ENCODE measurements around the gene KCP.

KCP gene

DNA sequence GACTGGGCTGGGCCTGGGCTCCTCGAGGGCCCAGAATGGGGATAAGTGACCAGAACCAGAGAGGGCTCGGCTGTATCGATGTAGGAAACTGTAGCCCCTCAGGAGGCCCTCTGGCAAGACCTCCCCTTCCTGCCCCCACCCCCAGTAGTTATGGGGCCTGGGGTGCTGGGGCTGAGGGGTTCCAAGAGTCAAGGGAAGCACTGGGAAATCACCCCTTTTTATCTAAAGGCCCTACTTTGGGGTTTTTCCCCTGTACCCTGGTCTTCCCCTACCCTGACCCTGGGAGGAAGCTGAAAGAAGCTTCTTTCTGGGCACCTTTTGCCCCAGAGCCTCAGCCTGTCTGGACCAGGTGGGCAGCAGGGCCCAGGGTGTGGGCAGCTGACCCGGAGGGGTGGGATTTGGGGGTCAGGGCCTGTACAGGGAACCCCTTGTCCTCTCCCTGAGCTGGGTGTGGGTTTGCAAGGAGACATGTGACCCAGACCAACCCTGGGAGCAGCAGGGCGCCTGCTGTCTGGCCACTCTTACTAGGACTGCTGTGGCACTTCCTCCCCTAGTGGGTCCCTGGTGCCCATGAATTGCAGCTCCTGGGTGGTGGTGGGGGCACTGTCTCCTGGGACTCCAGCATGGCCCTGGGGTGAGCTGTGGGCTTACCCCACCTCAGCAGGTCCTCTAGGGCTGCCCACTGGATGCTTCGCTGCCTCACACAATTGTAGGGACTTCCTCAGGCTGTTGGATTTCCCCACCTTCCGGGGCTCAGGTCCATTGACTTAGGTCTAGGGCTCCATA is 28.8 kb upstream of the KCP start:
- DNase-seq (ENCODE audit: low read depth in 2 of 3, low spot score in 1 of 3) = no peak

DNA sequence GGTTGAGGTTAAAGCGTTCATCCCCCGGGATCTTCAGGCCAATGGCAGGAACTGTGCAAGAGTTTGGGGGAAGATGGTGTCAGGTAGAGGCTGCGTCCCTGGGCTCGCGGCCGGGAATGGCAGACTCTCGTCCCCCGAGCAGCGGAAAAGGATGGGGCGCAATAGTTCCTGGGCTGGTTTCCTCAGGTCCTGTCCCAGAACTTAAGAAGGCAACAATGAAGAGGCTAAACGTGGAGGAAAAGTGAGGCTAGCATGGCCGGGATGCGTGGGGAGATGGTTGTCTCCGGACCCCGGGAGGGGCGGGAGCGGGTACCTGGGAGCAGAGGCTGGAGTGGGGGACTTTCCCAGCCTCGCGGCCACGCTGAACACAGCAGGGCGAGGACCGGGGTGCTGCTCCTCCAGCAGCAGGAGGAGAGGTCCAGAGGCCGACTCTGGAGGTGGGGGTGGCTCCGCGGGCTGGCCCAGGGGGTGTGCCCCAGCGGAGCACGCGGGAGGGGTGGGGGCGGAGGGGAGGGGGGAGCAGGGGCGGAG is 28.1 kb upstream of the KCP start:
- DNase-seq (ENCODE audit: low read depth in 2 of 3, low spot score in 1 of 3) = peak in 1 of 3 donors; percentile 16

DNA sequence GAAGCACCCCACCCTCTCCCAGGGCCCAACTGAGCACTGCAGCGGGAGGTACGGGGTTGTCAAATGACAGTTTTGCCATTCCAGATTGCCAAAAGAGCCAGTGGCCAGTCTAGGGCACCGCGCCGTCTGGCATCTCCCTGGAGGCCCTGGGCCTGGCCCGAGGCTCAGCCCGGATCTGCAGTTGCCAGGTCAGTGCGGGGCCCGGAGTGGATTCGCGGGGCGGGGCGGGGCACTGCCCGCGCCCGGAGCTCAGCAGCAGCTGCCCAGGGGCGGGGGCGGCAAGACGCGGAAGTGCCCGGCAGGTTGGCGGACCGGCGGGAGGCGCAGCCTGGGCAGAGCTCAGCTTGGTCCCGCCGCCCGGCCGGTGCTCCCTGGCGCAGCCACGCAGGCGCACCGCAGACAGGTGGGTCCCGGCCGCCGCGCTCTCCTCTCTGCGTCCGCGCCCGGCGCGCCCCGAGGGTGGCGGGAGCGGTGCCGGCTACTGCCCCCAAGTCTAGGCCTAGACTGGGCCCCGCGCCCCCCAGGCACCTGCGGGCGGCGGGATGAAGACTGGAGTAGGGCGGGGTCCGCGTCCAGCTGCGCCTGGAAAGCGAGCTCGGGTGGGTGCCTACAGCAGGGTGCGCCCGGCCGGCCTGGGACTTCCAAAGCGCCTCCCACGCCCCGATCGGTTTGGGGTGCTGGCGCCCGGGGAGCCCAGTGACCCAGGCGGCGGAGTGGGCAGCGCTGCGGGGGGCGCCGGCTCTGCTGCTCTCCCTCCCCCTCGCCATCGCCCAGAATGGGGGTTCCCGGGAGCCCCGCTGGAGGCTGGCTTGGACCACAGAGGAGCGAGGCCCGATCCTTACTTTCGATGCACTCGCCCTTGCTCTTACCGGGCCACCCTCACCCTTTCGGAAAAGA is 27.4 kb upstream of the KCP start, which contains the start of gene IRF5:
Gene IRF5, plus strand, starts transcription at position 281 of the 897 bp plus-strand sequence. CDS start 4,155 bp downstream, outside the sequence.
- no peak for DNase-seq (ENCODE audit: low read depth in 2 of 3, low spot score in 1 of 3)

DNA sequence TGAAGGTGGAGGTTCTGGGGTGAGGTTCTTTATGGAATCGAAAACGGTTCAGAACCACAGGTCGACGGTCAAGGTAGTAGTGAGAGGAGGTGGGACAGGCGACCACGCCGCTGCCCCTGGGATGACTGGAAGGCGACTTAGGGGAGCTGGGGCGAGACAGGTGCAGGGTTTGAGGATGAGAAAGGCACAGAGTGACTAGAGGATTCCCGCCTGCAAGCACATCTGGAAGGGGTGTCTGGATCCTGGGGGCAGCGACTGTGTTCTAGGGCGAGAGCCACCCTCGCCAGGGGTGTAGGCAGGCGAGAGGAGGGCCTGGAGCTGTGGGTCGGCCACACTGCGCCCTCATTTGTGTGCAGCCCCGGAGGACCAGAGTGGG is 26.8 kb upstream of the KCP start:
- DNase-seq (ENCODE audit: low read depth in 2 of 3, low spot score in 1 of 3) = no peak

DNA sequence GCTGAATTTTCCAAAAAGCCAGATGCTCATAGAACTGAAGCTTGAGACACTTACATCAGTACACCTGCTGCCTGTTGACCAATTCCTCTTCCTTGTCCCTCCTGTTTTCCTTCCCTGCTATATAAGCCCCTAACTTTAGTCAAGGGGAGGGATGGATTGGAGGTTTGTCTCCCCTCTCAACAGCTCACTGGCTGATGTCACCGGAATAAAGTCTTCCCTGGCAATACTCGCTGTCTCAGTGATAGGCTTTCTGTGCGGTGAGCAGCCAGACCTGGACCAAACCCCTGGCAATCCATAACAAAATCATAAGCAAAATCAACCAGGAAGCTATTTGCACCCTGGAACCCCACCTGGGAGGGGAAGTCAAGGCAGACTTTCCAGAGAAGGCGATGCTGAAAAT is 26.3 kb upstream of the KCP start:
- DNase-seq (ENCODE audit: low read depth in 2 of 3, low spot score in 1 of 3) = no peak

DNA sequence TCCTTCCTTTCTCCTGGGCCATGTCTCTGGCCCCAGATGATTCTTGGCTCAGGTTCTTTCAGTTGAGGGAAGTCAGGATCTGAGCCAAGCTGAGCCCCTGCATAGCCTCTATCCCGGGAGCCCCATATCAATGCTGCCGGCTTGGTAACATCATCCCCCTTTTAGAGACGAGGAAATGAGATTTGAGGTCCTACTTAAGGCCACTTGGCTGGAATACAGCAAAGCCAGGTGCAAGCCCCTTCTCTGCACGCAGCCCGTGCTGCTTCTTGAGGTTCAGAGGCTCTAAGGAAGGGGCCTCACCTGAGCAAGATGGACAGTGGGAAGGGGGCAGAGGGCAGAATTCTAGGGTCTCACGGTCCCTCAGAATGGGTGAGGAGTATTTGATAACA is 24.8 kb upstream of the KCP start:
- no peak for DNase-seq (ENCODE audit: low read depth in 2 of 3, low spot score in 1 of 3)

DNA sequence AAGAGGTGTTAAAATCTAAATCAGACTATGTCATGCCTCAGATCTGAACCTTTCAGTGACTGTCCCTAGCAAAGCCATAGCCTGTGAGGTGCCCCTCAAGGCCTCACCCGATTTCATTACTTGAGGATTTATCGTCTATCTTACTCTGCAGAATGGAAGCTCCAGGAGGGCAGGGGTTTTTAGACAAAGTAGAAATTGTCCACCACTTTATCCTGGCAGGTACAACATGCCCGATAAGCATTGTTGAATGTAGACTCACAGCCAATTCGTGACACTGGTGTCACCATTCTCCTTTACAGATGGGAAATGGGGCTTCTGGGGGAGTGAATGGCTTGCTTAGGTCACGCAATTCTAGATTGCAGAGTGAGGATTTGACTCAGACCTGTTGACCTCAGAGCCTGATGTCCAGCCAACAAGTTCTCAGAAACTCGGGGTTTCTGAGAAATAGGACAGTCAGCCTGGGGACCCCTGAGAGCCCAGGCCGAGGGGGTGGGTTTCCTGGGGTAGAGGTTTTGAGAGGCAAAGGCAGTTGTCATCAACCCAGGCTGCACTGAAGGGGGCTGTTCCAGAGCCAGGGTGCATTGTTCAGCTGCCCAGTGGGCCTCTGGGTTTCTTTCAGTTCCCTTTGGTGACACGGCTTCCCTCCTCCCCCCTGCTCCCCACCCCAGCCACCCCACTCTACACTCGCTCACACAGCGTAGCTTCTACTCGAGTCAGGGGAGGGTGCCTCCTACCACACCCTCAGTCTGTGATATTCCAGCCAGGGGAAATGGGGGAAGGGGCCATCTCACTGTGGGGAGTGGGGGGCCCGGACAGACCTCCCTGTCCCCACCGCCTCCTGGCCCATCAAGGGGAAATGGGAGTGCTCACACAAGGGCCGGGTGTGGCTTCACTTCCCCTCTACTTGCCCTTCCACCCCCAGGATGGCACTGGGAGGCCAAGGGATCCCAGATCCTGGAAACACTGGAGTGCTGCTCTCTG is 24.1 kb upstream of the KCP start:
- no peak for DNase-seq (ENCODE audit: low read depth in 2 of 3, low spot score in 1 of 3)

DNA sequence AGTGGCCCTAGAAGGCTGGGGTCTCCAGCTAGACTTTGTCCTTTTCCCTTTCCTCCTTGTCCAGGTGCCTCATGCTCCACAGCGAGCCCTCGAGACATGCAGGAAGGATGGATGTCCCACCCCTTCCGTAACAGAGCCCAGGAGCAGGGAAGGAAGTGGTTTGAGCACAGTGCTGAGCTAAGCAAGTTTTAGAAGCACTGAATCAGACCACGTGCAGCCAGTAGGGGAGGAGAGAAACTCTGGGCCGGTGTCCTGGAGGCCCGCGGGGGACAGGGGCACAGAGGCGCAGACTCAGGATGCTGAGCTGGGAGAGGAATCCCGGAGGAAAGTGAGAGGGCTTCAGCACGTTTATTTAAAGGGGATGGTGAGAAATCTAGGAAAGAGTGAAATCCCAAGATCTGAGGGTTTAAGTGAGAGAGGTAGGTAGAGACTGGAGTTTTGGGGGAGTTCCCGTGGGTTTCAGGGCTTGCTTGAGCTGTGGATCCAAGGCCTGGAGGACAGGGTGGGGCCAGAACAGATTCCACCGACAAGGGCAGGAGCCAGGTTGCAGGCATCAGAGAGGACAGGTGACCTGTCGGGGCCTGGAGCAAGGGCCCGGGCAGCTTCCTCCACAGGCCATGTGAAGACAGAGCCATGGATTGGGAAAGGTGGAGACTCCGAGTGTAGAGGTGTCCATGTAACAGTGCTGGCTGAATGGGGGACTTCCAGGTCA is 22.8 kb upstream of the KCP start:
- DNase-seq (ENCODE audit: low read depth in 2 of 3, low spot score in 1 of 3) = peak in 2 of 3 donors; percentile 26 to 38

DNA sequence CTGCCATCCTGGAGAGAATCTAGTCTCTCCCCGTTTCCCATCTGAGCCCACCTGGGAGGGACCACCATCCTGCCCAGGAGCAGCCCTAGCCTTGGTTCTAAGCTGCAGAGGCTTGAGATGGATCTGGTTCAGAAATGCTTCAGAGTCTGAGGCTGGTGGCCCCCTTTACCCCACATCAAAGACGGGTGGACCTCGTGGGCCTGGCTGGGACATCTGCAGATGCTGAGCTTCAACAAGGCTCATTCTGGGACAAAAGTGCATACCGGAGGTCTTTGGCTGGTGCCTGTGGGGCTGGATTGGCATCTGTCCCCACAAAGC is 22.3 kb upstream of the KCP start:
- no peak for DNase-seq (ENCODE audit: low read depth in 2 of 3, low spot score in 1 of 3)

DNA sequence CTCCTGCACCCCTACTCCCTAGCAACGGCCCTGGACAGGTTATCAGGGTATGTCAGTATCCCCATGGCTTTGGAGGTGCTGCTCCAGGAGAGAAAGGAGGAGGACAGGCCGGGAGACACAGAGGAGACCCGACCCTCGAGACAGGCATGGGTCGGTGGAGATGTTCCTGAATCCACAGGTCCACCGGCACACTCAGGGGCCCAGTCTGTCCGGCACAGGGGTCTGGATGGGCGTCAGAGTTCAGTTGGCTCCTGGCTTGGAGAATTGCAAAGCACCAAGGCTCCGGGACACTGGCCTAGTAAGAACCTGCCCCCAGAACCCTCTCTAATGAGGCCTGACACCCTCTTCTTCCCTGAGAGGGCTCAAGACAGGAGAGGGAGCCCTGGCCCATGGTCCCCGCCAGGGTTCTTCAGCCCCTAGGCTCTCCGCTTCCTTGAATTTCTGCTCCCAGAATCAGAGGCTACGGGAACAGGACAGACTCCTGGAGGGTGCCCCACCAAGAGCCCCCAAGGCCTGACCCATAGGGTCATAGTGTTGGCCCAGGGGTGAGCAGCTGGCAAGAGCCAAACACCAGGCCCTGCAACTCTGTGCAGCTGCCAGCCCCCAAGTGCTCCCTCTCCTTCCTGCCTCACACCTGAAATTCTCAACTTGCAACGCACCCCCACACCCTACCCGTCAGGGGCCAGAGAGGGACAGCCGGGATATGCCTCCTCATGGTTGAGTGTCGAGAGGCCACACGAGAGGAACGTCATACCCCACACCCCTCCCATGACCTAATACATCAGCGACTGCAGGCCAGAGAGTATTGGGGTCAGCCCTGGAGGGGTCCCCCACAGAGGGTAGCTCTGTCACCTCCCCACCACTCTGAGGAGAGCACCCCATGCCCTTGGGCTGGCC is 21.7 kb upstream of the KCP start:
- DNase-seq (ENCODE audit: low read depth in 2 of 3, low spot score in 1 of 3) = no peak

DNA sequence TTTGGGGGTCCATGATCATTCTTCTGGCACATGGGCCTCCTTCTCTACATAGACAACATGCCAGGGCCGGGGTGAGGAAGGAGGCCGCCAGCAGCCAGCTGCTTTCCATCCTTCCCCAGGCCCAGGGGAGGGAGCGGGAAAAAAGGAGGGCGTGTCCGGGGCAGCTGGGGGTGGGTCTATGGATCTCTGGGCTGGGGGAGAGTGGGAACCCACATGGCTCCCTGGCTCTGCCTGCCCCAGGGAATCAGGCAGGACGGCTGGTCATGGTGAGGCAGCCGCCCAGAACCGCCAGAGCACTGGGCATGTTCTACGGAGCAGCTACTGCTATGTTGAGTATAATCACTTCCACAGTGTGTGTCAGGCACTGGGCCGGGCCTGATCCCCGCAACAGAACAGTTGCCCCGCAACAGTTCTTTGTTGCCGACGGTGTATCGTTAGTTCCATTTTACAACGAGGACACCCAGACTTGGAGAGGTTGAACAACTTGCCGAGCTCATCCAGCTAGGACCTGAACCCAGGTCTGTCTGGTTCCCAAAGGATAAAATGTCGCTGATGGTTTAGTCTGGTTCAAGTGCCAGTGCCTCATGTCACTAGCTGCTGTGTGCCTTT is 20.8 kb upstream of the KCP start:
- DNase-seq (ENCODE audit: low read depth in 2 of 3, low spot score in 1 of 3) = no peak

DNA sequence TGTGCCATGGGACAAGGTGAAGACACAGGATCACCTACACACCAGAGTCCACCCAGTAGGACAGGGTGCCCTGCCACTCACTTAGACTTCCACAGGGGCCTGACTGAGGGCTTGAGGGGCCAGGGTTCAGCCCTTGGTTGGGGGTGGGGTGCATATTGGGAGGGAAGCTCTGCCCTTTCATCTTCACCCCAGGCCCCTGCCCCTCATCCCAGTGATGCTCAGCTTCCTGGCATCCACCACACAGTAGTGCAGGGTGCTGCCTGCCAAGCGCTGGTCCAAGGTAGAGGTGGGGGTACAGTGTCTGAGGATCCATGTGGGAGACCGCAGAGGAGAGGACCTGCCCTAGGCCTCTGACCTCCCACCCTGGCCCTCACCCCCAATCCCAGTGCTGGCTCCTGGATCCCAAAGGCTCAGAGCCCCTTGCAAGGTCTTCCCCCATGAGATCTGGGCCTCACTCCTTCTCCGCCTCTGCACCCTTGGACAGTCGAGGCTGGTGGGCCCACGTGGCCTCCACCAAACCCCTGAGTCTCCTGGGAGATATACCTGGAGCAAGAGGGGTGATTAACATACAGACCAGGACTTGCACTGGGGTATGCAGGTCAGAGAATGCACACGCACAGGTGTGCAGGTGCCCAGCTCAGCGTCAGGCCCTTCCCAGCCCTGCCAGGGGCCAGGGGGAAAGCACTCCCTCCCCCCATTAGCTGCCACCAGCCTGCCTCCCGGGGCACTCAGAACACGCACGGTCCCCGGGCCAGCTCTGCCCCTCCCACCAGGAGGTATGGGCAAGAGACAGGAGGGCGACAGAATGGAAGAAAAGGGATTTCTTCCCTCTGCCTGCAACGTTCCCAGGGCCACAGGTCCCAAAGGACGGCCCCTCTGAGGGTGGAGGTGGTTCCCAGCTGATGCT is 18.6 kb upstream of the KCP start:
- no peak for DNase-seq (ENCODE audit: low read depth in 2 of 3, low spot score in 1 of 3)

DNA sequence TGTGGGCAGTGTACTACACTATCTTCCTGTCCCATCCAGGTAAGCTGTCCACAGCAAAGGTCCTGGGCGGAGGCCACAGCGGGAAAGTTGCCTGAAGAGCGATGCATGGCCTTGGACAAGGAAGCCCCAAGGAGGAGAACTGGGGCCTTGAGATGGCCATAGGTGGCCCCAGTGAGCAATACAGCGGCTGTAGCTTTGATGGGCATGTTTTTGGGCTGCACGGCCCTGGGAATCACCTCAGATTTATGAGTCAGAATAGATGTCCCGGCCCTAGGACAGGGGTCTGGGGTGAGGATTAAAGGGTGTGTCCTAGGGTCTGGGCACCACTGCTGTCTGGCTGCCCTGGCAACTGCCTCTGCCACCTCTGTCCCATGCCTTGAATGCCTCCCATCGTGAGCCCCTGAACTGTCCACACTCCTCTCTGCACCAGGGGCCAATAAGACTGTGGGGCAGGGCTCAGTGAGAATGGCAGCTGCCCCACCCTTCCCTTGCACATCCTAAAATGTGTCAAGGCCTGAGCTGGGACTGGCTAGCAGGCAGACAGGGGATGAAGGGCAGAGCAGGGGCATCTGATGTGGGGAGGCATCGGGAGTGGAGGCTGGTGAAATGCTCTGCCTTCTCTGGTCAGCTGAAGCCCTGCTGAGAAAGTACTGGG is 17.8 kb upstream of the KCP start:
- no peak for DNase-seq (ENCODE audit: low read depth in 2 of 3, low spot score in 1 of 3)

DNA sequence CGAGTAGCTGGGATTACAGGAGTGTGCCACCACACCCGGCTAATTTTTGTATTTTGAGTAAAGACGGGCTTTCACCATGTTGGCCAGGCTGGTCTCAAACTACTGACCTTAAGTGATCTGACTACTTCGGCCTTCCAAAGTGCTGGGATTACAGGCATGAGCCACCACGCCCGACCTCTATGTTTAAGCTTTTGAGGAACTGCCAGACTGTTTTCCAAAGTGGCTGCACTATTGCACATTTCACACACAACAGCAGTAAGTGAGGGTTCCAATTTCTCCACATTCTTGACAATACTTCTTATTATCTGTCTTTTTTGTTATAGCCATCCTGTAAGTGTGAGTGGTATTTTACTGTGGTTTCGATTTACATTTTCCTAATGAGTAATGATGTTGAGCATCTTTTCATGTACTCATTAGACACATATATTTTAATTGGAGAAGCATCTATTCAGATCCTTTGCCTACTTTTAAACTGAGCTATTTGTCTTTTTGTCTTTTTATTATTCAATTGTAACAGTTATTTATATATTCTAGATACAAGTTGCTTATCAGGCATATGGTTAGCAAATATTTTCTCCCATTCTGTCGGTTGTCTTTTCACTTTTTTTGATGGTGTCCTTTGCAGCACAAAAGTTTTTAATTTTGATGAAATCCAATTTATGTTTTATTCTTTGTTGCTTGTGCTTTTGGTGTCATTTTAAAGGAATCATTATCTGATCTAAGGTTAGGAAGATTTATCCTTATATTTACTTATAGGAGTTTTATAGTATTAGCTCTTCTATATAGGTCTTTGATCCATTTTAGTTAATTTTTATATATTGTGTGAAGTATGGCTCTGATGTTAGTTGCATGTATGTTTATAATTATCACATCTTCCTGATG is 14.4 kb upstream of the KCP start:
- DNase-seq (ENCODE audit: low read depth in 2 of 3, low spot score in 1 of 3) = no peak

DNA sequence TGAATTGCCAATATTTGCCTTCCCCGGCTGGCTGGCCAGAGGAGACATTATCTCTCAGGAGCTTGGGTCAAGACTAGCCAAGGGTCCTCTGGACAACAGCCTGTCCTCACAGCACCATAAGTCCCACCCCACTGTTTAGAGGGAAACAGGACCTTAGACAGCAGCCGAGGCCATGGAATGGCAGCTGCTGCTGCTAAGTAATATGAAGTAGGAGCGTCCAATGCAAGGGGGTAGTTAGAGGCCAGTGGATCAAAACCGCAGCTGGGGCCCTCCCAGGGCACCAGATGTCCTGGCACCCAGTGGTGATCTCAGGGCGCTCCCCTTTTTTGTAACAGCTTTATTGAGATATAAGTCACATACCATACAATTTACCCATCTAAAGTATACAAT is 12.9 kb upstream of the KCP start:
- DNase-seq (ENCODE audit: low read depth in 2 of 3, low spot score in 1 of 3) = no peak
